Endodermal cell (in vitro differentiated cells): ENCODE measurements around the gene RIC1. TPM values are rescaled to one million over a fixed set of nuclear protein-coding genes. Genes with fewer than 3 reads are reported as not detected.

Experiments used
- DNase-seq: peaks from one replicate; pipeline ENCODE4 v3.0.0-alpha.2; 2017
- H3K27ac ChIP-seq: 2 replicates; pipeline ENCODE4 v1.5.1; 2013; ENCODE audit warnings: mild to moderate bottlenecking, low read depth, low read length, moderate library complexity
- H3K27me3 ChIP-seq: 2 replicates; pipeline ENCODE4 v1.6.1; 2013; ENCODE audit warnings: mild to moderate bottlenecking, low read length, moderate library complexity; ENCODE audit not compliant: insufficient read depth, control insufficient read depth, poor library complexity, severe bottlenecking
- H3K36me3 ChIP-seq: 2 replicates; pipeline ENCODE4 v1.7.0; 2013; ENCODE audit warnings: mild to moderate bottlenecking, low read length, moderate library complexity; ENCODE audit not compliant: control insufficient read depth, insufficient read depth
- H3K4me1 ChIP-seq: one replicate; pipeline ENCODE4 v1.7.0; 2013; ENCODE audit warnings: low read length; ENCODE audit not compliant: control insufficient read depth, insufficient read depth
- H3K4me3 ChIP-seq: 2 replicates; pipeline ENCODE4 v1.5.1; 2013; ENCODE audit warnings: mild to moderate bottlenecking, low read length, moderate library complexity
- H3K9ac ChIP-seq: 2 replicates; pipeline ENCODE4 v1.6.1; 2013; ENCODE audit warnings: mild to moderate bottlenecking, low read length, moderate library complexity; ENCODE audit not compliant: poor library complexity, severe bottlenecking; ENCODE audit errors: extremely low read depth
- H3K9me3 ChIP-seq: 2 replicates; pipeline ENCODE4 v1.6.1; 2013; ENCODE audit warnings: mild to moderate bottlenecking, low read length, moderate library complexity; ENCODE audit not compliant: control insufficient read depth
- H3K27ac Mint-ChIP-seq: 2 replicates; pipeline ENCODE4 v1.8.0; 2020; ENCODE audit warnings: mixed read lengths
- H3K27me3 Mint-ChIP-seq: 2 replicates; pipeline ENCODE4 v1.8.0; 2021; ENCODE audit warnings: mild to moderate bottlenecking, mixed read lengths; ENCODE audit not compliant: insufficient read depth
- H3K36me3 Mint-ChIP-seq: 2 replicates; pipeline ENCODE4 v1.8.0; 2020; ENCODE audit warnings: low read depth, mixed read lengths
- H3K4me1 Mint-ChIP-seq: 2 replicates; pipeline ENCODE4 v1.8.0; 2020; ENCODE audit warnings: mixed read lengths
- H3K4me3 Mint-ChIP-seq: 2 replicates; pipeline ENCODE4 v1.8.0; 2020; ENCODE audit warnings: mild to moderate bottlenecking, moderate library complexity, mixed read lengths
- H3K9me3 Mint-ChIP-seq: 2 replicates; pipeline ENCODE4 v1.8.0; 2020; ENCODE audit warnings: mild to moderate bottlenecking, mixed read lengths
- CTCF ChIP-seq: fragments of 200-600 bp; sonication (generic); conservative IDR thresholded peaks from 2 replicates; pipeline ENCODE4 v1.5.0; 2021; ENCODE audit warnings: antibody characterized with exemption, mild to moderate bottlenecking
- WGBS, 2 experiments: methylation state at CpG; one replicate each; pipeline versions ENCODE4 v1.1.5 to v1.1.7; 2013; ENCODE audit warnings: missing lambda C conversion rate in 2 of 2, mixed read lengths in 1 of 2; ENCODE audit not compliant: insufficient coverage in 1 of 2, insufficient read length in 1 of 2; 5-methylcytosine and 5-hydroxymethylcytosine counted together
- total RNA-seq, 2 donors: library from RNA; stranded (reverse); fragmentation: NEBNext Ultra II Directional in 1 of 2; extraction: Animal tissue kit (Norgen Biotek cat#: 25700) in 1 of 2; gene quantifications; 2 replicates in 1 of 2; 3 replicates in 1 of 2; pipeline ENCODE4 v1.2.1, GENCODE V29; 2021

Gene RIC1
- total RNA-seq, 2 donors from 2014 or later = 27.0 to 27.1 TPM

GRCh38 chr9:5817862-5818261 lies 189.0 kb downstream of the RIC1 start:
- no peak for TF ChIP-seq CTCF
- Mint-ChIP-seq H3K4me1 (no peaks in the 10 kb centered on the region), H3K27me3 (no peaks in the 10 kb centered on the region), H3K36me3 (peaks cover 22% of the 10 kb centered on the region), H3K27ac (peak overlapping the region; percentile 14), H3K9me3 (no peaks in the 10 kb centered on the region), H3K4me3 (no peak overlapping the region)
- Histone ChIP-seq H3K27ac (no peak overlapping the region), H3K27me3 (no peaks in the 10 kb centered on the region), H3K4me1 (no peaks in the 10 kb centered on the region), H3K9ac (no peak overlapping the region), H3K4me3 (no peak overlapping the region), H3K36me3 (peaks cover 38% of the 10 kb centered on the region), H3K9me3 (no peaks in the 10 kb centered on the region)
- no peak for DNase-seq
- WGBS, 2 experiments = 93 to 95% methylated on average over 3 of the region's 3 CpGs

GRCh38 chr9:5818424-5819142 lies 189.7 kb downstream of the RIC1 start:
- no peak overlapping the region for H3K27ac Mint-ChIP-seq
- Histone ChIP-seq H3K36me3 (peaks cover 45% of the 10 kb centered on the region), H3K9ac (no peak overlapping the region), H3K27ac (no peak overlapping the region), H3K4me1 (no peaks in the 10 kb centered on the region), H3K27me3 (no peaks in the 10 kb centered on the region), H3K4me3 (no peak overlapping the region), H3K9me3 (no peaks in the 10 kb centered on the region)
- DNase-seq = no peak
- WGBS, 2 experiments = 86 to 96% methylated on average over 1 to 2 of the region's 2 CpGs
- H3K9me3 Mint-ChIP-seq = no peaks in the 10 kb centered on the region
- peaks cover 22% of the 10 kb centered on the region for H3K36me3 Mint-ChIP-seq
- H3K4me1 Mint-ChIP-seq = no peaks in the 10 kb centered on the region
- TF ChIP-seq CTCF = no peak
- H3K4me3 Mint-ChIP-seq = no peak overlapping the region
- H3K27me3 Mint-ChIP-seq = no peaks in the 10 kb centered on the region

- Mint-ChIP-seq H3K4me1 (no peaks in the 10 kb centered on the region), H3K27ac (no peak overlapping the region), H3K9me3 (no peaks in the 10 kb centered on the region), H3K27me3 (no peaks in the 10 kb centered on the region), H3K36me3 (peaks cover 26% of the 10 kb centered on the region), H3K4me3 (no peak overlapping the region)
- Histone ChIP-seq H3K4me1 (no peaks in the 10 kb centered on the region), H3K4me3 (no peak overlapping the region), H3K9me3 (no peaks in the 10 kb centered on the region), H3K36me3 (peaks cover 46% of the 10 kb centered on the region), H3K27me3 (no peaks in the 10 kb centered on the region), H3K9ac (no peak overlapping the region), H3K27ac (no peak overlapping the region)
- TF ChIP-seq CTCF = no peak
- WGBS, 2 experiments = 95 to 100% methylated on average over 2 to 6 of the region's 6 CpGs
- DNase-seq = no peak
Measured at GRCh38 chr9:5819174-5819573, 190.3 kb downstream of the RIC1 start.
